Measurements from ENCODE around the gene TNIK.

DNA sequence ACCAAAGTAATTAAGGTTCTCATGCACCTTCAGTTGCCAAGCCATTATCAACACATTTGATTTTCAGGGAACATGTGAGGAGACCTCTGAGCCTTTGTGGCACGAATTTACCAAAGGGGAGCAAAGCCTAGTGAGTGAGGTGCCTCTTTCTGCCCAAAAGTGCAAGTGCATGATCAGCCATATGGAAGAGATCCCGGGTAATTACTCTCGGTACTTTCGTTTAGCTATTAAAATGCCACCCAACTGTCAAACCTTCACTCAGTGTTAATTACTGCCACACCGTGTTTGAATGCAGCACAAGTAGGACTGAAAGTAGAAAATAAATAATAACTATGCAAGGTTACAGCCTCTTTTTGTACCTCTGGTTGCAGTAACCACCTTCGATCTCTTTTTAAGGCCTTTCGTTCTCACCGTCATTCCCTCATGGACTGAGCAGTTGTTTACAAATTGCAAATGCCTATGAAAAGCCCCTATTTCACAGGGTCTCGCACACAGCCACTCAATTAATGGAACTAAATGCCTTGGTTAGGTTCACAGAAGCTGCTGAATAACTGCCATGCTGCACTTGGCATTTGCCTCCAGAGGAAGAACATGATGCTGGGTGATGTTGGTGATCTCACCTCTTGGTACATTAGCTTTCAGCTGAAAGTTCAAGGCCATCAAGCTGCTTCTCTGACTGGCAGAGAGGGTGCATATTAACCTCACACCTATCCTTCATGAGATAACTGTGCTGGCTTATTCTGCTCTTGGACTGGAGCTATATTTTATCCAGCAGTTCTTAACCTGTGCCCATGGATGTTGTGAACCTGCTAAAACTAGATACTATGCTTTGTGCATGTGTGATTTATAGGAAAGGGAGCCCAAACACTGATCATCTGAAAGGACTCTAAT is 69.9 kb downstream of the TNIK start:
- no peak for TF ChIP-seq YY1 (IDR thresholded peaks at IDR 0.05; ENCODE audit: insufficient read depth, insufficient read length)
- TF ChIP-seq ZNF274 (IDR thresholded peaks at IDR 0.05; ENCODE audit: low read depth, low read length), result no peak
